K562 (cell line): ENCODE results near the gene STX1A. TPM values are rescaled to one million over a fixed set of nuclear protein-coding genes. Genes with fewer than 3 reads are reported as not detected.

ENCODE experiments used
- BRD9 ChIP-seq: fragments of 450-650 bp; IDR thresholded peaks from 2 replicates; pipeline ENCODE4 v1.6.1; 2018; ENCODE audit warnings: low read depth; ENCODE audit not compliant: partially characterized antibody
- C11orf30 ChIP-seq: fragments of 450-650 bp; IDR thresholded peaks from 2 replicates; pipeline ENCODE4 v1.6.1; 2016; ENCODE audit warnings: low read depth, mild to moderate bottlenecking
- E2F3 ChIP-seq: fragments of 250-450 bp; sonication (Bioruptor Pico); IDR thresholded peaks from 2 replicates; pipeline ENCODE4 v1.4.0; 2020; ENCODE audit warnings: mild to moderate bottlenecking
- KLF16 ChIP-seq: IDR thresholded peaks from 2 replicates; pipeline ENCODE4 v1.6.1; 2016; ENCODE audit warnings: antibody characterized with exemption
- LARP7 ChIP-seq: fragments of 450-650 bp; IDR thresholded peaks from 2 replicates; pipeline ENCODE4 v1.6.1; 2016
- LCOR ChIP-seq: sonication (generic); formaldehyde crosslinking; IDR thresholded peaks from 2 replicates; pipeline ENCODE4 v1.8.0; 2022; ENCODE audit warnings: mild to moderate bottlenecking, missing genetic modification reagents
- MCM2 ChIP-seq: fragments of 450-650 bp; IDR thresholded peaks from 2 replicates; pipeline ENCODE4 v1.6.1; 2017; ENCODE audit warnings: low read depth, mild to moderate bottlenecking
- MCM5 ChIP-seq: fragments of 450-650 bp; IDR thresholded peaks from 2 replicates; pipeline ENCODE4 v1.6.1; 2016; ENCODE audit warnings: low read depth
- MCM7 ChIP-seq, 2 experiments: fragments of 450-650 bp; IDR thresholded peaks; 2 replicates each; pipeline ENCODE4 v1.6.1; 2016 to 2018
- NFE2 ChIP-seq: IDR thresholded peaks from 2 replicates; pipeline ENCODE4 v1.6.1; 2014; ENCODE audit warnings: antibody characterized with exemption, low read depth
- PHB ChIP-seq: fragments of 250-450 bp; sonication (Bioruptor Pico); IDR thresholded peaks from 2 replicates; pipeline ENCODE4 v1.5.0; 2021
- POLR2H ChIP-seq: IDR thresholded peaks from 2 replicates; pipeline ENCODE4 v1.6.1; 2016; ENCODE audit warnings: missing genetic modification characterization, low read depth, mild to moderate bottlenecking, control low read depth, missing compliant biosample characterization, moderate library complexity
- RBM17 ChIP-seq: fragments of 200-400 bp; formaldehyde crosslinking; IDR thresholded peaks from 2 replicates; pipeline ENCODE4 v1.6.1; 2017; ENCODE audit warnings: low read depth, mild to moderate bottlenecking, low read length, borderline replicate concordance
- SAFB ChIP-seq: fragments of 200-400 bp; formaldehyde crosslinking; IDR thresholded peaks from 2 replicates; pipeline ENCODE4 v1.6.1; 2017; ENCODE audit warnings: low read depth, low read length, borderline replicate concordance
- SMAD2 ChIP-seq: fragments of 150-350 bp; IDR thresholded peaks from 2 replicates; pipeline ENCODE4 v1.6.1; 2014; ENCODE audit warnings: low read depth, mild to moderate bottlenecking, low read length
- SOX6 ChIP-seq: fragments of 450-650 bp; IDR thresholded peaks from 2 replicates; pipeline ENCODE4 v1.6.1; 2014; ENCODE audit warnings: mild to moderate bottlenecking
- TCF3 ChIP-seq: sonication (generic); formaldehyde crosslinking; IDR thresholded peaks from 2 replicates; pipeline ENCODE4 v1.4.0; 2020; ENCODE audit warnings: mild to moderate bottlenecking, missing genetic modification reagents
- ZBTB1 ChIP-seq: sonication (generic); formaldehyde crosslinking; IDR thresholded peaks from 2 replicates; pipeline ENCODE4 v1.8.1; 2023; ENCODE audit warnings: missing genetic modification reagents, low read depth, mild to moderate bottlenecking, borderline replicate concordance
- polyA plus RNA-seq, 8 experiments: library from polyadenylated mRNA; depleted of rRNA in 4 of 8; stranded (reverse) in 5 of 8; unstranded in 3 of 8; fragments of >200 nt; fragmentation: Nextera tagmentation in 2 of 8; fragmentation: Illumina TruSeq in 1 of 8; extraction: Ambion mirVana in 2 of 8; extraction: Trizol in 1 of 8; gene quantifications; 2 replicates each; pipeline versions ENCODE4 v1.2.1 to v1.2.3, GENCODE V29; 2011 to 2014; ENCODE audit warnings: inconsistent platforms in 1 of 8, missing spikeins in 1 of 8
- total RNA-seq, 7 experiments: library from RNA; depleted of rRNA in 6 of 7; stranded (reverse); fragments of >200 nt in 6 of 7; fragmentation: Illumina TruSeq in 2 of 7; extraction: Trizol in 2 of 7; gene quantifications; 2 replicates each; pipeline versions ENCODE4 v1.2.1 to v1.2.3, GENCODE V29; 2011 to 2021; ENCODE audit warnings: low replicate concordance in 1 of 7
- TF ChIP-seq, protein P1 (sequence below): fragments of 250-450 bp; sonication (Bioruptor Pico); IDR thresholded peaks from 2 replicates; pipeline ENCODE4 v1.9.0; 2021; ENCODE audit warnings: mild to moderate bottlenecking
- TF ChIP-seq, protein P2 (sequence below): sonication (generic); formaldehyde crosslinking; IDR thresholded peaks from 2 replicates; pipeline ENCODE4 v1.8.0; 2022; ENCODE audit warnings: mild to moderate bottlenecking, missing genetic modification reagents
- TF ChIP-seq, protein P3 (sequence below): fragments of 250-450 bp; sonication (Bioruptor Pico); IDR thresholded peaks from 2 replicates; pipeline ENCODE4 v1.8.0; 2022; ENCODE audit warnings: moderate library complexity, mild to moderate bottlenecking, inconsistent platforms
- TF ChIP-seq, protein P4 (sequence below), 2 experiments: fragments of 150-350 bp in 1 of 2; IDR thresholded peaks; 2 replicates each; pipeline ENCODE4 v1.6.1; 2012 to 2016; ENCODE audit warnings: low read depth in 2 of 2, low read length in 2 of 2, mild to moderate bottlenecking in 1 of 2, moderate library complexity in 1 of 2
- TF ChIP-seq, protein P5 (sequence below): fragments of 450-650 bp; IDR thresholded peaks from 2 replicates; pipeline ENCODE4 v1.6.1; 2016; ENCODE audit warnings: antibody characterized with exemption

Gene STX1A
- total and polyA plus RNA-seq, 9 of the 15 experiments (the other 6 are each of a cell fraction or from before 2014, with no cell fraction given) = 0.04 to 15.1 (median 6.3) TPM

DNA sequence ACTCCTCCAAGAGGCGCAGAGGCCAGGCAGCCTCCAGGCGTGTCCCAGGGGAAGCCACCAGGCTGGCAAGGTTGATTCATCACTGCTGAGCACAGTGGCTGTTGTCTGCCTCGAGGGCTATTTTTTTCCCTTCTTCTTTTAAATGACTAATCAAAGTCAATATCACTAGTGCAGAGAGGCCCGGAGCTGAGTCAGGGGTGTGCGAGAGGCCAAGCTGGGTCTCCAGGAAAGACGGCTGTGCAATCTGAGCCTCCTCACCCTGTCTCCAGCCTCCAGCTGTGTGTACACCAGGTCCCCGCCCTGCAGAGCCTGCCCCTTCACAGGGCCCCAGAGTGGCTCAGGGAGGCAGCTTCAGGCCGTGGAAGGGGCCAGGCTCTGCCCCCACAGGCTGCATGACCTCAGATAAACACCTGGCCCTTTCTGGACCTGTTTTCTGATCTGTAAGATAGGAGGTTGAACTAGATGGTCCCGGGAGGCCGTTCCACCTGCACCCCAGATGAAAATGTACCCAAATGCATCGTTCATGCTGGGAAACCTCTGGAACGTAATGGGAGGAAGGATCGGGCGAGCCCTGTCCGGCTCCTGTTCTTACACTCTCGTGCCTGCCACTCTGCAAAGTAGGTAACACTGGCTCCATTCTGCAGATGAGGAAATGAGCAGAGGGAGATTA is 3.7 kb downstream of the STX1A start (continued):
- peak; percentile 95 for TF ChIP-seq TCF3 (CRISPR knock-in tag)
- TF ChIP-seq NFE2 = peak; percentile 83
- TF ChIP-seq, protein P1, sequence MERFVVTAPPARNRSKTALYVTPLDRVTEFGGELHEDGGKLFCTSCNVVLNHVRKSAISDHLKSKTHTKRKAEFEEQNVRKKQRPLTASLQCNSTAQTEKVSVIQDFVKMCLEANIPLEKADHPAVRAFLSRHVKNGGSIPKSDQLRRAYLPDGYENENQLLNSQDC (CRISPR knock-in tag) = no peak
- peak; percentile 94 for TF ChIP-seq KLF16
- TF ChIP-seq, protein P2, sequence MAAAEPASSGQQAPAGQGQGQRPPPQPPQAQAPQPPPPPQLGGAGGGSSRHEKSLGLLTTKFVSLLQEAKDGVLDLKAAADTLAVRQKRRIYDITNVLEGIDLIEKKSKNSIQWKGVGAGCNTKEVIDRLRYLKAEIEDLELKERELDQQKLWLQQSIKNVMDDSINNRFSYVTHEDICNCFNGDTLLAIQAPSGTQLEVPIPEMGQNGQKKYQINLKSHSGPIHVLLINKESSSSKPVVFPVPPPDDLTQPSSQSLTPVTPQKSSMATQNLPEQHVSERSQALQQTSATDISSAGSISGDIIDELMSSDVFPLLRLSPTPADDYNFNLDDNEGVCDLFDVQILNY = no peak
- peak; percentile 93 for TF ChIP-seq SOX6
- no peak for TF ChIP-seq LARP7
- no peak for TF ChIP-seq SMAD2
- peak; percentile 86 for TF ChIP-seq C11orf30
- no peak for TF ChIP-seq MCM5
- TF ChIP-seq, protein P3, sequence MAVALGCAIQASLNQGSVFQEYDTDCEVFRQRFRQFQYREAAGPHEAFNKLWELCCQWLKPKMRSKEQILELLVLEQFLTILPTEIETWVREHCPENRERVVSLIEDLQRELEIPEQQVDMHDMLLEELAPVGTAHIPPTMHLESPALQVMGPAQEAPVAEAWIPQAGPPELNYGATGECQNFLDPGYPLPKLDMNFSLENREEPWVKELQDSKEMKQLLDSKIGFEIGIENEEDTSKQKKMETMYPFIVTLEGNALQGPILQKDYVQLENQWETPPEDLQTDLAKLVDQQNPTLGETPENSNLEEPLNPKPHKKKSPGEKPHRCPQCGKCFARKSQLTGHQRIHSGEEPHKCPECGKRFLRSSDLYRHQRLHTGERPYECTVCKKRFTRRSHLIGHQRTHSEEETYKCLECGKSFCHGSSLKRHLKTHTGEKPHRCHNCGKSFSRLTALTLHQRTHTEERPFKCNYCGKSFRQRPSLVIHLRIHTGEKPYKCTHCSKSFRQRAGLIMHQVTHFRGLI (CRISPR knock-in tag) = 0 out of 2 replicates have a peak, but pooled peaks have one; percentile 47
- TF ChIP-seq, protein P4, sequence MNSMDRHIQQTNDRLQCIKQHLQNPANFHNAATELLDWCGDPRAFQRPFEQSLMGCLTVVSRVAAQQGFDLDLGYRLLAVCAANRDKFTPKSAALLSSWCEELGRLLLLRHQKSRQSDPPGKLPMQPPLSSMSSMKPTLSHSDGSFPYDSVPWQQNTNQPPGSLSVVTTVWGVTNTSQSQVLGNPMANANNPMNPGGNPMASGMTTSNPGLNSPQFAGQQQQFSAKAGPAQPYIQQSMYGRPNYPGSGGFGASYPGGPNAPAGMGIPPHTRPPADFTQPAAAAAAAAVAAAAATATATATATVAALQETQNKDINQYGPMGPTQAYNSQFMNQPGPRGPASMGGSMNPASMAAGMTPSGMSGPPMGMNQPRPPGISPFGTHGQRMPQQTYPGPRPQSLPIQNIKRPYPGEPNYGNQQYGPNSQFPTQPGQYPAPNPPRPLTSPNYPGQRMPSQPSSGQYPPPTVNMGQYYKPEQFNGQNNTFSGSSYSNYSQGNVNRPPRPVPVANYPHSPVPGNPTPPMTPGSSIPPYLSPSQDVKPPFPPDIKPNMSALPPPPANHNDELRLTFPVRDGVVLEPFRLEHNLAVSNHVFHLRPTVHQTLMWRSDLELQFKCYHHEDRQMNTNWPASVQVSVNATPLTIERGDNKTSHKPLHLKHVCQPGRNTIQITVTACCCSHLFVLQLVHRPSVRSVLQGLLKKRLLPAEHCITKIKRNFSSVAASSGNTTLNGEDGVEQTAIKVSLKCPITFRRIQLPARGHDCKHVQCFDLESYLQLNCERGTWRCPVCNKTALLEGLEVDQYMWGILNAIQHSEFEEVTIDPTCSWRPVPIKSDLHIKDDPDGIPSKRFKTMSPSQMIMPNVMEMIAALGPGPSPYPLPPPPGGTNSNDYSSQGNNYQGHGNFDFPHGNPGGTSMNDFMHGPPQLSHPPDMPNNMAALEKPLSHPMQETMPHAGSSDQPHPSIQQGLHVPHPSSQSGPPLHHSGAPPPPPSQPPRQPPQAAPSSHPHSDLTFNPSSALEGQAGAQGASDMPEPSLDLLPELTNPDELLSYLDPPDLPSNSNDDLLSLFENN (IDR thresholded peaks at IDR 0.05; ENCODE audit: low read depth in 2 of 2, low read length in 2 of 2) = peak in 1 of 2 experiments; percentile 83; a peak in 2 of 4 replicates
- no peak for TF ChIP-seq POLR2H
- TF ChIP-seq, protein P5, sequence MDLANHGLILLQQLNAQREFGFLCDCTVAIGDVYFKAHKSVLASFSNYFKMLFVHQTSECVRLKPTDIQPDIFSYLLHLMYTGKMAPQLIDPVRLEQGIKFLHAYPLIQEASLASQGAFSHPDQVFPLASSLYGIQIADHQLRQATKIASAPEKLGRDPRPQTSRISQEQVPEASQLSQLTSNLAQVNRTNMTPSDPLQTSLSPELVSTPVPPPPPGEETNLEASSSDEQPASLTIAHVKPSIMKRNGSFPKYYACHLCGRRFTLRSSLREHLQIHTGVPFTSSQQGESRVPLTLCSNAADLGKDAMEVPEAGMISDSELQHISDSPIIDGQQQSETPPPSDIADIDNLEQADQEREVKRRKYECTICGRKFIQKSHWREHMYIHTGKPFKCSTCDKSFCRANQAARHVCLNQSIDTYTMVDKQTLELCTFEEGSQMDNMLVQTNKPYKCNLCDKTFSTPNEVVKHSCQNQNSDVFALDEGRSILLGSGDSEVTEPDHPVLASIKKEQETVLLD = peak; percentile 40; the same call in 1 of the 2 replicates
- TF ChIP-seq MCM2 = no peak
- TF ChIP-seq MCM7 (IDR thresholded peaks at IDR 0.05) = no peak
- TF ChIP-seq SAFB = no peak
- TF ChIP-seq PHB (CRISPR knock-in tag) = no peak
- TF ChIP-seq LCOR (CRISPR knock-in tag) = 0 out of 2 replicates have a peak, but pooled peaks have one; percentile 2
- no peak for TF ChIP-seq BRD9
- no peak for TF ChIP-seq RBM17
- 0 out of 2 replicates have a peak, but pooled peaks have one; percentile 18 for TF ChIP-seq E2F3 (CRISPR knock-in tag)
- no peak for TF ChIP-seq ZBTB1 (CRISPR knock-in tag)
